H4 (cell line): ENCODE results near the gene FBXW8. TPM values are rescaled to one million over a fixed set of nuclear protein-coding genes. Genes with fewer than 3 reads are reported as not detected.

ENCODE experiments used
- DNase-seq: peaks from one replicate; pipeline ENCODE4 v3.0.0-alpha.2; 2015; ENCODE audit warnings: low spot score
- total RNA-seq: library from RNA; depleted of rRNA; stranded (reverse); fragments of >200 nt; shearing (Covaris generic); gene quantifications from 2 replicates; pipeline ENCODE4 v1.2.3, GENCODE V29; 2014

FBXW8 gene
- total RNA-seq, 1 experiment from 2014 or later: 9.8 TPM

DNA sequence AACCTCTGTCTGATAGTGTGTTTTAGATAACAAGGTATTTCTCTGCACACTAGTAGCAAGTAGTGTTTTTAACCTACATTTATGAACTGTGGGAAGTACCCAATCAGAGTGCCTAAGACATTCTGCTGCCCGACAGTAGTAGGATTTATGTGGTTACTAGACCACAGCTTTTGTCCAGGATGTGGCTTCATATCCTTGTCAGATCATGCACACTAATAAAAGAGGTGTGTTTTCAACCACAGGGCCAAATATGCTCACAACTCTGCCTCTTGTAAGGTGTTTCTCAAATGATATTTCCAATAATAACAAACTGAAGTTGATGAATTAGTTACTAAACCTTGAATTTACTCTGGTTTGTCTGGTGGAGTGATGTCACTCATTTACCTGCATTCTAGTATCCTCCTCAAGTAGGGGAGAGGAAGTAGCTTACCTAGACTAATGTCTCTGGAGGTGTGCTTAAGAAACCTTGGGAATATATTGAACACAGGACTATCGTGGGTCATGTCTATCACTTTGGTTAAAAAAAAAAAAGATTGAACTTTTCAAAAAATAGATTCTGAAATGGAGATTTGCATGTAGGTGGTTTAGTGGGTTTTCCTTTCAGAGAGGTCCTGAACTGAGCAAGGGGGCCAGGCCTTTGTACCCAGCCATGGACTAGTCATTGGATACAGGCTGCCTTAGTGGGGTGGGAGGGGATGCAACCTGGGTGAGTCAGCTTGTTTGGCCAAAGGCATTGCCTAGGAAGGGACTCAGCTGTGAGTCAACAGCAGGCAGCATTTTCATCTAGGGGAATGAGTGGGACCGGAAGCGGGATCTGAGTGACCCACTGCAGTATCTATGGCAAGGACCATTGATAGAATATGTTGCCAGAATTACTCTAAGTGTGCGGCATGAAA lies 14.1 kb downstream of the FBXW8 start:
- DNase-seq: peak; percentile 81

DNA sequence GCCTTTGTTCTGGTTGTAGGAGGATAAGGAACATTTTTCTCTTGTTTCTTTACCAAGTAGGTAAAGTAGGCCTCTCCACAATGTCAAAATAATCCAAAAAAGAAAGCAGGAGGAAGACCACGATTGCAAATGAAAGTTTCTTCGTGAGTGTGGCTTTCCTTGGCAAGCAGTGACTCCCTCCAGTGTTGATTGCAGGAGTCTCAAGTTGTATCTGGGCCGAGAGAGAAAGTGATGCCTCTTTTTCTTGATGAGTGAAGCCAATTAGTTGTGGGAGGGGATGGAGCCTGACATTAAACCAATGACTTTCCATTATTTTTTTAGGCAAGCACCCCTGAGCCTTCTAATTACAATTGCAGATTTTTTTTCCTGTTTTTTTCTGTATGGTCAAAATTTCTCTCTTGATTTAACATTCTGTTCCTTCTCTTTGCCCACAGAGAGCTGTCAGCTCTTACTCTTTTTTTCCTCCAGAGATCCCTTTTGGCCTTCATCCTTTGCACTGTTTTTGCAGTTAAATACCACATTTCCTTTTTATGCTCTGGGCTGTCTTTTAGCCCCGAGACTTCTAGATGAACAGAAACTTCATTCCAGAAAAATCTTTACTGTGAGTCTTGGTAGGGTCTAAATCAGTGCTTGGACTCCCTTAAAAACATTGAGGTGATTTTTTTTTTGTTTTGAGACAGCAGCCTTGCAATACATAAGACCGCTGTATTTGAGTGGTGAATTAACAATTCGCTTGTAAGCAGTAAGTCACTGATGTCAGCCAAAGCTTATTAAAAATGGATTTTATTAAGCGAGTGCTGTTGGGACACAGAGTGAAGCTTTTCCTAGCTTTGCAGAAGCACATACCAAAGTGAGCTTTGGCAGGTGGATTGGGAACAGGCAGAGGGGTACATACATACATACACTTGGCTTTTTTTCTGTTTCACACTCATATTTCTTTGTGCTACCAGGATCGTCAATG lies 15.8 kb downstream of the FBXW8 start:
- no peak for DNase-seq

DNA sequence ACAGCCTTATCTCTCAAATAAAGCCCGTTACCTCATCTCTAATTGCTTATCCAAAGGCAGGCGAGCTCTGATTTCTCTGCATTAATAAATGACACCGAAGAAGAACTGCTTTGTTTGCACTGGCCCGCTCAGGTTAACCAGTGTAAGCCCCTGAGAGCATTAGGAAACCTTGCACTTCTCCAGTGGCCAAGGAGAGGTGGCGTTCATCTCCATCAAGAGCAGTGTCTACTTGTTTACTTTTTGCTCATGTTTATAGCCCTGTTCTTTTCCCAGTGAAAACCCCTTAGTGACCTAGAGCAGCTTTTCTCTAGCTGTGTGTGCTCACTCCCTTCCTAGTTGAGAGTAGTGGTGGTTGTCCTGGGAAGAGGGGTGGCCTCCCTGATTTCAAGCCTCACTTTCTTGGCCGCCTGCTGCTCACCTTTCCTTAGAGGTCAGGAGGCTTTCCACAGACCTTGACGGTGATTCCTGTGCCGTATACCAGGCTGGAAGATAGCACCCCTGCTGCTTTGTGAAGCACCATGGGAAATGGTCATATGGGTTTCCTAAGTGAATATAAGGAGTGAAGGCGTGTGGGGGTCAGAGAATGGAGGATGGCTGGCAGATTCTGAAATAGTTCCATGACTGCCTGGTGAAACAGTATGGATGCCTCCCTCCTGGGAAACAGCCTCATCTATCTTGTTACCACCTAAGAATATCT lies 16.6 kb downstream of the FBXW8 start:
- DNase-seq: no peak

DNA sequence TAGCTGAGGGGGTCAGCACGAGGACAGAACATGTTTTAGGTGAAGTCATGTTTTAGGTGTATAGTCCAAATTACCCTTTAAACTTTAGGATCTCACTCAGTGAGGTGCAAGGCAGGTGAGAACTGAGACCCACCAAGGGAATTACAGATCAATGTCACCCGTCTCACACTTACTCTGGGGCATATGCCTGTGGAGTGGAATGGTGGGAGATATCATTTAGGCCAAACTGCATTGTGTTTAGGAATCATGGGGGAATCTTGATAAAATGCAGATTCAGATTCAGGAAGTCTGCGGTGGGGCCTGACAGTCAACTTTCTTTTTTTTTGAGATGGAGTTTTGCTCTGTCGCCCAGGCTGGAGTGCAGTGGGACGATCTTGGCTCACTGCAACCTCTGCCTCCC lies 17.8 kb downstream of the FBXW8 start:
- no peak for DNase-seq

DNA sequence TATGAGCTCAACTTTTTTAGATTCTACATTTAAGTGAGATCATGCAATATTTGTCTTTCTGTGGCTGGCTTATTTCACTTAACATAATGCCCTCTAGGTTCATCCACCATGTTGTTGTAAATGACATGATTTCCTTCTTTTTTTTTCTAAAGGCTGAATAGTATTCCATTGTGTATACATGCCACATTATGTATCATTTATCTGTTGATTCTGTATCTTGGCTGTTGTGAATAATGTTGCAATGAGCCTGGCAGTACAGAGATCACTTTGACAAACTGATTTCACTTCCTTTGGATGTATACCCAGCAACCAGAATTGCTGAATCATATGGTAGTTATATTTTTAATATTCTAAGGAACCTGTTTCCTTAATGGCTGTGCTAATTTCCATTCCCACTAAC lies 19.1 kb downstream of the FBXW8 start:
- DNase-seq: no peak

DNA sequence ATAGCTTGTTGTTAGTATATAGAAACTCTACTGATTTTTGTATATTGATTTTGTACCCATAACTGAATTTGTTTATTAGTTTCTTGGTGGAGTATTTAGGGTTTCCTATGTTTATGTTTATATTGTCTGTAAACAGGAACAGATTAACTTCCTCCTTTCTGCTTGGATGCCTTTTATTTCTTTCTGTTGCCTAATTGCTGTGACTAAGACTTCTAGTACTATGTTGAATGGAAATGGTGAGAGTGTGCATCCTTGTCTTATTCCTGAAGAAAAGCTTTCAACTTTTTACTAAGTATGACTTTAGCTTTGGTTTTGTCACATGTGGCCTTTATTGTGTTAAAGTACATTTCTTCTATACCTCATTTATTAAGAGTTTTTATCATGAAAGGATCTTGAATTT lies 20.9 kb downstream of the FBXW8 start:
- DNase-seq: no peak

DNA sequence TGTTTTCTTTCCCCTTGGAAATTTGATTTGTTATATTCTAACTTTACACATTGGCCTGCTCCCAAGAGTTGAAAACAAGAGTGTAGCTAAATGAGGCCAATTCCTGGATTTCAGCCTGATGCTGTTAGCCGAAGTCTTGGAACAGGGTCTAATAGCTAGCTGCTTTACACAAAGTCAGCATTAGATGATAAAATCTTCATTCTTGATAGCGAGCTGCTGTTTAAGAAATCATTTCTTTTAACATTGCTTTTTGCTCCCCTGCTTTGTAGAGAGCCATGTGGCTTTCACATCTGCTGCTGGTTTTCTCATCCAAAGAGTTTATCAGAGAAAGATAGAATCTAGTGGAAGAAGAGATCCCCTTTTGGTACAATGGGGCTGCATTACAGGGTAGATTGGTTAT lies 22.3 kb downstream of the FBXW8 start:
- DNase-seq: no peak

DNA sequence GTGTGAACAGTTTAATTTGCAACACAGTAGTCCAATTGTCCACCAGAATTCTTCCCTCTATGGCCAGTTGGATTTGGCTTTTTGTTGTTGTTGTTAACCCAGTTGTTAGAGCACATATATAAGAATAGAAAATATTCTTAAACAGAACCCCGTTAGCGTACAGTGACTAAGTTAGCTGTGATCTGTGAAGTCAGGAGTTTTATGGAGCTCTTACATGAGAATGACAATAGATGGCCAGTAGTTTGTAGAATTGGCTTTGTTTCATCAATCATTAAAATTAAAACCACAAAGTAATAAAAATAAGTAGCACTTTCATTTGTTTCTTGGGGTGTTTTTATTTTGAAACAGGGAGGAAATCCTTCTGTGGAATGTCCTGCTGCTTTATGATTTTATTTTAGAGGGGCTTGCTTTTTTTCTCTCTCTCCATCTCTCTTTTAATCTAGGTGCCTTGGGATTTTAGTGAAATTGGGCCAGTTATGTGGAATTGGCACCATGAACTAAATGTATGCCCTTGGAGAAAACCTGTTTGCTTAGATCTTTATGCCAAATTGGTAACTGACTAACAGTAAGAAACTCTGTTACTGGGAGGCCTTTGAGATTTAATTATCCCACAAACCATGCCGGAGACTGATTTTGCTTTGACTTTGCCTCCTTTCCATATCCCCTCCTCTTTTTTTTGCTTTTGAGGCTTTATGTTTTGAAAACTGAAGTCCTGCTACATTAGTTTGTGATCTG lies 22.9 kb downstream of the FBXW8 start:
- DNase-seq: no peak

DNA sequence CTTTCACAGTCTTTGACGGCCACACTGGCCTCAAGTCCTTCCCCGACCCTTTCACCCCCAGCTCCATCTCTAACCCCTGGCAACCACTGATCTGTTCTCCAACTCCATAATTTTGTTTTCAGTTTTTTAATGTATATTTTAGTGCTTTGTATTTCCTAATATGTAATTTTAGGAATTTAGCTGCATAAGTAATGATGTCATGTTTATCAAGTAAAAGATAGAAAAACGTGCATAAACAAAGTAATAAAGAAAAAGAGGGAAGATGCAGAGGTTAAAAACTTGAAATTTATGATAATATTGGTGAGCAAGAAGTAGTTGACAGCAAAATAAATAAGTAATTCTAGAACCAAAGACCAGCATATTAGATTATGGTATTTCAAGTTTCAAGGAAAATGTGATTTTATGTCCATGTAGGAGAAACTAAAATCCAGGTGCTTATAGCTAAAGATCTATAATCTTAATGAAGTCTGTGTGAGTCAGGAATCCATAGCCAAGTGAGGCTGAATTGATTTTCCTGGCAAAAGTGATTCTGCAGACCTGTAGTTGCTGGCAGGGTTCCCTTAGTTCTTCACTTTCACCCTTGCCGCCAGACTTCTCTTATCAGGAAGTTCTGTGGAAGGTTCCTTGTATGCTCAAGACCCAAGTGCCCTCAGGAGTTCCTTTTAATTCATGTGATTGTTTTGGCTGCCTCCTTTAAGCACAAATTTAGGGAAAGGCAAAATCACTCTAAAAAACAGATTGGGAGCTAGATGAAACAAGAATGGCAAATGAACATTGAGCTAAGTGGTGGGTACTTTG lies 24.4 kb downstream of the FBXW8 start:
- DNase-seq: no peak

DNA sequence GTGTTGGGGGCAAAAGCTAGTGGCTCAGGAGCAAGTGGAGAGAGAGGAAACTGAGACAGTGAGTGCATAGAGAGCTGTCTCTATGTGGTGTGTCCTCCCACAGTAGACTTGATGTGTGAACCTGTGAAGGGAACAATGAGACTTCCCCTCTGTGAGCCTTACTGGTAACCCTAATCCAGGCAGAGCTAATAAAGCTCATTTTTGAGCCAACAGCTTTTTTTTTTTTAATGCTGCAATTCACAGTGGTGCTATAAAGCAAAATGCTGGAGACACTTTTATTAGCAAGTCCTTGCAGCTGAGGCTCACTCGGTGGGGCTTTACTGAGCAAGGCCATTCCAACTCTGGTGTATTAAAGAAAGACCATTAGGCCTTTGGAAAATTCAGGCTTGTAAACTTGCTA lies 26.9 kb downstream of the FBXW8 start:
- no peak for DNase-seq

DNA sequence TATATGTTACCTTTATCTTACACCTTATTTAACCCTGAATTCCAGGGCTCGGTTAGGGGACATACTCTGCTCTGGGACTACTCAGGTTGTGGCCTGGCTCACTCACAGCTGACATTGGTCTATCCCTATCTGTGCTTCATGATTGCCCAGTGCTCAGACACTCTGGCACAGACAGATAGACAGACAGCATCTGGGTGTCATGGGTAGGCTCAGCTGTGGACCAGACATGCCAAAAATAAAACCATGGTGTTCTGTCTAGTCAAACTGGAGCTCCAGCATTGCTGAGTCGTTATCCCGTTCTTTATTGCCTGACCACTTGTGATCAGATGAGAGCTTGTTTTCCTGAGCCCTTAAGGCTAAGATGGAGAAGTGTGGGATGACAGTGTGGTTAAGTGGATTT lies 29.0 kb downstream of the FBXW8 start:
- no peak for DNase-seq

DNA sequence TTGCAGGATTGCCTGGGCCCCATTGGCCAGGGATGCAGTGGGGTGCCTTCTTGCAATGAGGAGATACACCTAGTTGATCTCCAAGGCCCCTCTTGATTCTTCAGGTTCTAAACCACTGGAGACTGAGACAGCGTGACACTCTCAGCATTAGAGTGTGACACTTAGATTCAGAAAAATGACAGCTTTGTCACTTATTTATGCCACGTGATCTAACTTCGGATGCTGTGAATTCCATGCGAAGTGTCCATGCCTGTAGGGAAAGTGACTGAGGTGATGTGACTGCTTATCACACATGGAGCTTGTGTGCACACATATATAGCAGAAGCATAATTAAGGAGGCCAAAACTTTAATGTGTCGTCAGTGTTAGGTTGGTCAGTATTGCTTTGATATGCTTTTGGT lies 30.4 kb downstream of the FBXW8 start:
- no peak for DNase-seq

DNA sequence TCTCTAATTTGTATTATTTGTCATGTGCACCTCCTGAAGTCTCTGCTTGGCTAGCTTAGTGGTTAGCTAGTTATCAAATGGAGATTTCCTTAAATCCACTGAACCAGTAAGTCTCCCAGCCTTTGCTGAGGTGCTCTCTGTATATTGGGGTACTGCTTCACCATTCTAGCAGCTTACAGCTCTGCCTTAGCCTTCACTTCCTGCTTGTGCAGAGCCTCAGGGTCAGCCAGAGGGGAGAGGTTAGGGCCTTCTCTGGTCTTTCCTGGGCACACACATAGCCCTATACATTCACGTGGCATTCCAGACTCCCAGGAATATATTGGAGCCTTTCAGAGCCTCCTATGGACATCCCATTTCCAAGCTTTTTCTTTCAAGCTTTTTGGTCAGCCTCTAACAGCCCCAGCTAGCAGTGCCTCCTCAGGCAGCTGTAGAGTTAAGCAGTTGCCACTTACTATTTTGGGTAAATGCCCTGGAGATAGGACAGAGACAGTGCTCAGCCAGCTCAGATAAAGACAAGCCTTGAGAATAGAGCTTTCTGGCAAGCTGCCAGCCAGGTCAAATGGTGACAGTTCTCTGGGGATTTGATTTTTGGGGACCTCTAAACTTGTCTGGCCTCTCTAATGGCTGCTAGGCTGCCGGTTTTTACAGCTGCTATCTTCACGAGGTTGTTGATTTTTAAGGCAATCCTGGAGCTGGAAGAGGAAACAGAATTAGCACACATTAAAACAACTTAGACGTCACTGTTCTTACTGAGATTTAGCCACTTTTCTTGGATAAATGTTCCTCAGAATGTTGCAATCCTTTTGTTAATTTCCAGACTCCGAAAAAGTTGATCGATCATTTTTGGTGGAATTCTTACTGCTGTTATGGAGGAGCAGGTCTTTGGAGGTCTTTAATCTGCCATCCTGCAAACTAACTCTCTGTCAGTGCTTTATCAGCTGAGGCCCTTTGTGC lies 32.9 kb downstream of the FBXW8 start:
- DNase-seq: no peak

DNA sequence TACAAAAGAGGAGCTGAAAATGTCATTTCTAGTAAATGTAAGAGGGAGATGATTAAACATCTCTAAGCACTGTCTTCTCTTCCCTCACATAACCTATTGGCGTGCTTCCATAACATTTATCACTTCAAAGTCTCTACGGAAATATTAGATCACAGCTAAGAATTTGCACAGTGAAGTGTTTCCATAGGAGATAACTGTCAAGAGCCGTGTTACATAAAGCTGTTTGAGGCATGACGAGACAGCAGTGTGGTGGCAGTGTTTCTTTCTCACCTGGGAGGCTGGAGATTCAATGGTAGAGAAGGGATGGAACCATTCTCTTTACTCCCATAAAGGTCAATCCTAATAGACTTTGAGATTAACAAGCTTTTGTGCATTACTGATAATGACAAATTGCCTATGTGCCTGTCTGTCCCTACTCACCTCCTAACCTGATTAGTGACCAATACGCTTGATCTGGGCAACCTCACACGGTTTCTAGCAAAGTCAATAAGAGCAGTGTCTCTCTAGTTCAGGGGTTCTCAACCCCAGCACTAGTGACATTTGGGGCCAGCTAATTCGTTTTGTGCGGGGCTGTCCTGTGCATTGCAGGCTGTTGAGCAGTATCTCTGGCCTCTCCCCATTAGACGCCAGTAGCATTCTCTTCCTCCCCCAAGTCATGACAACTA lies 35.3 kb downstream of the FBXW8 start:
- no peak for DNase-seq

DNA sequence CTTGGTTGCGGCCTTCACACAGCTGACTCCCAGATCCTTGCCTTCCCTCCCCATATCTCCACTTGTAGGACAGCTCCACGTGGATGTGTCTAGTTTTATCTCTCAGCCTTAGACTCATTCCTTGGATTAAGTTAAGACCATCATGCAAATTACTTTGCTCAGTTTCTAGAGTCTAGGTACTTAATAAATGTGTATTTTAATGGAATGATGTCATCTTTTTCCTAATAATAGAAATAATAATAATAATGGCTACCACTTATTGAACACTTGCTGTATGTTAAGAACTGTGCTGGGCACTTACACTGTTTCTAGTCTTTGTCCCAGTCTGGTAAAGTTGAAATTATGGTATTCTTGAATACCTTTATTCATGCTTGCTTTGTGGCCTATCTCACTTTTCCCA lies 37.5 kb downstream of the FBXW8 start:
- no peak for DNase-seq

DNA sequence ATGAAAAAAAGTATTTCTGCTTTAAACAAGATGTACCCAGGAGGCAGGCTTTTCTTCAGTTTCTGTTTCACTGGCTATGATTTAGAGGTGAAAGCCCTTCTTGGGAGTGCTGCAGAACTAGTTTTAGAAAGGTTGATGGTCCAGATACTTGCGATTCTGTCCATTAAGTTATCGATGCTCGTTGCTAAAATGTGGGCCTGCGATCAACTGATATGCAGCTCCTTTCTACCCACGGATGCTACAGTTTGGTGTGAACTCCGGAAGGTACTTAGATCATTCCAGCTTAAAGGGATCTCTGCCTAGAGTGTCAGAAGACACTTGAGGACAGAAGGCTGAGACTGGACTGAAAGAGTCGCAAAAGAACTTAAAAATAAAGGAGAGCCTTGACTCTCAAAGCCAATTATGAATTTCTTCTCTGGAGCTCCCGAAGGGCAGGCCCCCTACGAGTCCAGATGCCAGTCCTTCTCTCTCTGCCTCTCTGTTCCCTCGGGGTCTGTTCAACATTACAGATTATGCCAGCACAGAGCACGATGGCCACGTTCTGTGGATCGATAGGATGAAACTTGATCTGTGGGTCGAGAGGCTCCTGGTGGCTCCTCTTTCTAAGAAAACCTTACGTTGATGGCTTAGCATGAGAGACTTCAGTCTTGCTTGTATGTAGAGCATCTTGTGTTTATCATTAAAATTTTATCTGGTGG lies 40.0 kb downstream of the FBXW8 start:
- DNase-seq: no peak

DNA sequence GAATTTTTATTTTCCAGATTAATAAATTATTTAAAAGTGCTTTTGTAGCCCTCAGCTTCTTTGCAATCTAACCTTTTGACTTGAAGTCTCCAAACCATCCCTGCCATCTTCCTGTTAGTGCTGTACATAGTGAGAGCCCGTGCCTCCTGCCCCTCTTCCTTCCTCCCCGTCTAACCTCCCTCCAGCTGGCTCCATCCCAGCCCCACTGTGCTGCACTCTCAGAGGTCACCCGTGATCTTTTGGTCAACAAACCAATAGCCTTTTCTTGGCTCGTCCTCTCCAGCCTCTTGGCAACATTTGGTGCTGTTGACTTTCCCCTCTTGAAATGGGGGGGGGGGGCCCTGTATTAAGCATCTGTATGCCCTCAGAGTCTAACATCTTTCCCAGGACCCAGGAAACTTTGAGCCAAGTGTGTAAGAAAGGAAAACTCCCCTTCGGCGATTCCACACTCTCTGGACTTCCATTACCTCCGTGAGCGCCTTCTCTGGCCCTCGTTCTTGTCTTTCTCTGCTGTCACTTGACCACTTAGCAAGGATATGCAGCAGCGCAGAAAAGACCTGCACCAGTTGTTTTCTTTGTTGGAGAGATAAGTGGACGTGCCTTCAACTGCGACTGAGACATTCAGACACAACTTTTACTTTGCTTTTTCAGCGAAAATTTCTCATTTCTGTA lies 44.1 kb downstream of the FBXW8 start:
- no peak for DNase-seq
